HEK293T (cell line): ENCODE measurements around the gene HOXD1.

Source experiments
- CTCF ChIA-PET: fragments of 350-600 bp; formaldehyde crosslinking; extraction: SDS; loops from one replicate; lab custom pipeline; 2021; ENCODE audit warnings: antibody characterized with exemption, inconsistent platforms; lab: Yijun Ruan, JAX
- POLR2A ChIA-PET: fragments of 350-600 bp; formaldehyde crosslinking; extraction: SDS; loops from one replicate; lab custom pipeline; 2020; ENCODE audit warnings: antibody characterized with exemption, inconsistent platforms; lab: Yijun Ruan, JAX
- DNase-seq: peaks from one replicate; pipeline ENCODE4 v3.0.0; 2012; ENCODE audit warnings: mixed read lengths; ENCODE audit errors: extremely low spot score
- ARNT ChIP-seq: fragments of 450-650 bp; IDR thresholded peaks from 2 replicates; pipeline ENCODE4 v1.6.1; 2017; ENCODE audit warnings: mild to moderate bottlenecking
- BHLHE40 ChIP-seq: fragments of 450-650 bp; IDR thresholded peaks from 2 replicates; pipeline ENCODE4 v1.6.1; 2016; ENCODE audit warnings: mild to moderate bottlenecking, moderate library complexity, borderline replicate concordance
- CTBP1 ChIP-seq: fragments of 450-650 bp; IDR thresholded peaks from 2 replicates; pipeline ENCODE4 v1.6.1; 2016; ENCODE audit warnings: borderline replicate concordance
- ELF4 ChIP-seq: fragments of 450-650 bp; IDR thresholded peaks from 2 replicates; pipeline ENCODE4 v1.6.1; 2017; ENCODE audit warnings: antibody characterized with exemption
- FOXA1 ChIP-seq: fragments of 450-650 bp; IDR thresholded peaks from 2 replicates; pipeline ENCODE4 v1.6.1; 2016; ENCODE audit warnings: mild to moderate bottlenecking
- FOXK2 ChIP-seq: fragments of 450-650 bp; IDR thresholded peaks from 2 replicates; pipeline ENCODE4 v1.6.1; 2016; ENCODE audit warnings: mild to moderate bottlenecking
- FOXM1 ChIP-seq: fragments of 450-650 bp; IDR thresholded peaks from 2 replicates; pipeline ENCODE4 v1.6.1; 2017; ENCODE audit warnings: mild to moderate bottlenecking, borderline replicate concordance
- HDGF ChIP-seq: fragments of 450-650 bp; IDR thresholded peaks from 2 replicates; pipeline ENCODE4 v1.6.1; 2017; ENCODE audit warnings: antibody characterized with exemption, borderline replicate concordance
- L3MBTL2 ChIP-seq: fragments of 450-650 bp; conservative IDR thresholded peaks from 2 replicates; pipeline ENCODE4 v1.6.1; 2016; ENCODE audit warnings: mild to moderate bottlenecking
- LEF1 ChIP-seq: fragments of 450-650 bp; IDR thresholded peaks from 2 replicates; pipeline ENCODE4 v1.6.1; 2017; ENCODE audit warnings: mild to moderate bottlenecking, borderline replicate concordance
- NFRKB ChIP-seq: fragments of 450-650 bp; IDR thresholded peaks from 2 replicates; pipeline ENCODE4 v1.6.1; 2016; ENCODE audit warnings: mild to moderate bottlenecking, moderate library complexity
- SP1 ChIP-seq: fragments of 450-650 bp; IDR thresholded peaks from 2 replicates; pipeline ENCODE4 v1.6.1; 2017
- SUZ12 ChIP-seq: fragments of 450-650 bp; IDR thresholded peaks from 2 replicates; pipeline ENCODE4 v1.6.1; 2016; ENCODE audit warnings: mild to moderate bottlenecking
- TARDBP ChIP-seq: fragments of 450-650 bp; IDR thresholded peaks from 2 replicates; pipeline ENCODE4 v1.6.1; 2016
- ZNF384 ChIP-seq: fragments of 450-650 bp; IDR thresholded peaks from 2 replicates; pipeline ENCODE4 v1.6.1; 2016
- TF ChIP-seq, protein P1 (sequence below): fragments of 450-650 bp; IDR thresholded peaks from 2 replicates; pipeline ENCODE4 v1.6.1; 2016

The HOXD1 gene

DNA sequence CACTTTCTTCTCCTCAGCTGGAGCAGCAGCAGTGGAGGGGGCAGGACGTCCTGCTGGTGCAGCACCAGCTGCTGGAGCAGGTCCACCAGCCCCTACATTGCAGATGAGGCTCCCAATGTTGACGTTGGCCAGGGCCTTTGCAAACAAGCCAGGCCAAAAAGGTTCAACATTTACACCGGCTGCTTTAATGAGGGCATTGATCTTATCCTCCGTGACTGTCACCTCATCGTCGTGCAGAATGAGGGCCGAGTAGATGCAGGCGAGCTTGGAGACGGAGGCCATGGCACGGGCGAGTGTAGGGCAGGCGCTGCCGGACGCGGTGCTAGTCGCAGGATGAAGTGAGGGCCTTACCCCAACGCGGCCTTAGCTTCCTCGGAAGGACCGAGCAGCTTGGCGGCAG lies 12.5 kb downstream of the HOXD1 start:
- ChIA-PET POLR2A (no interaction called here), CTCF (no interaction called here)
- TF ChIP-seq SUZ12 (no peak), FOXK2 (no peak), ZNF384 (no peak), L3MBTL2 (no peak), ELF4 (no peak), LEF1 (no peak), HDGF (no peak), BHLHE40 (no peak), SP1 (no peak), FOXA1 (no peak), CTBP1 (no peak), FOXM1 (no peak)
- TF ChIP-seq, protein P1, sequence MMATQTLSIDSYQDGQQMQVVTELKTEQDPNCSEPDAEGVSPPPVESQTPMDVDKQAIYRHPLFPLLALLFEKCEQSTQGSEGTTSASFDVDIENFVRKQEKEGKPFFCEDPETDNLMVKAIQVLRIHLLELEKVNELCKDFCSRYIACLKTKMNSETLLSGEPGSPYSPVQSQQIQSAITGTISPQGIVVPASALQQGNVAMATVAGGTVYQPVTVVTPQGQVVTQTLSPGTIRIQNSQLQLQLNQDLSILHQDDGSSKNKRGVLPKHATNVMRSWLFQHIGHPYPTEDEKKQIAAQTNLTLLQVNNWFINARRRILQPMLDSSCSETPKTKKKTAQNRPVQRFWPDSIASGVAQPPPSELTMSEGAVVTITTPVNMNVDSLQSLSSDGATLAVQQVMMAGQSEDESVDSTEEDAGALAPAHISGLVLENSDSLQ, result no peak
- no peak for DNase-seq

DNA sequence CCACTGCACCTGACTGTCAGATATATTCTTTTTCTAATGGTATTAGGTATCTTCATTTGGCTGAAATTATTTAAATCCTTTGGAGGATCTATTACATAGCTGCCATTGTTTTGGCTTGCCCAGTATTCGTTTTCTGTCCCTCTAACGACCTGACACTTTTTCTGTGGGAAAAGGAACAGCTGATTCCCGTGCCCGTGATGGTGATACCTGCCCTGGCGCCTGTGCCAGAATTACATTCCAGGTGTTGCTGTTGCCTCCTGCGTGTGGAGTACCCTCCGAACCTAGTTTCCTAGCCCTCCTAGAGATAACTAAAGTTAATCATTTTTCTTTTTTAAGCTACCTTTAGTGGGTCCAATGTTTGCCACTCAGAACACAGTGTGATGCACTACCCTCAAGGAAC lies 14.0 kb downstream of the HOXD1 start:
- TF ChIP-seq ELF4 (no peak), FOXA1 (no peak), FOXM1 (no peak), FOXK2 (no peak), CTBP1 (no peak), NFRKB (no peak), LEF1 (no peak), ARNT (no peak), BHLHE40 (no peak), L3MBTL2 (no peak)
- no peak for DNase-seq
- CTCF ChIA-PET, result no interaction called here
- POLR2A ChIA-PET, result no interaction called here

DNA sequence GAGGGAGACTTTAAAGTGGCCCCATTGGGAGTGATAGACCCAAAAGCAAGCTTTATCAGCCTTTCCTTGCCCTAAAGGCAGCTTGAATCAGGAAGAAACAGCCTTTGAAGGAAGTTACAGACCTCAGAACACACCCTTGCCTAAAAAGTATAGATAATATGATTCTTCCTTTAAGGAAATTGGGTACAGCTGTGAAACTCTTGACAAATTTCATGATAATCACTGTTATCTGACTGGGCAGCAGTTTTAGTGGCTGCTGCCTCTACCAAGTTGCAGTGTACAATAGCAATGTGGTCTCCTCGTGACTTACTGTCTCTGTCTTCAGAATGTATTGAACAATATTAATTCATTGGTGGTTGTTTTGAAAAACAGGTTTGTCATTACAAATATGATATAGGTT lies 16.7 kb downstream of the HOXD1 start:
- ChIA-PET POLR2A (no interaction called here), CTCF (no interaction called here)
- DNase-seq, result no peak
- TF ChIP-seq ELF4 (no peak), BHLHE40 (no peak), SUZ12 (no peak), HDGF (no peak), L3MBTL2 (no peak), SP1 (no peak), FOXK2 (no peak), CTBP1 (no peak), FOXM1 (no peak), LEF1 (no peak)
- TF ChIP-seq, protein P1, result no peak

DNA sequence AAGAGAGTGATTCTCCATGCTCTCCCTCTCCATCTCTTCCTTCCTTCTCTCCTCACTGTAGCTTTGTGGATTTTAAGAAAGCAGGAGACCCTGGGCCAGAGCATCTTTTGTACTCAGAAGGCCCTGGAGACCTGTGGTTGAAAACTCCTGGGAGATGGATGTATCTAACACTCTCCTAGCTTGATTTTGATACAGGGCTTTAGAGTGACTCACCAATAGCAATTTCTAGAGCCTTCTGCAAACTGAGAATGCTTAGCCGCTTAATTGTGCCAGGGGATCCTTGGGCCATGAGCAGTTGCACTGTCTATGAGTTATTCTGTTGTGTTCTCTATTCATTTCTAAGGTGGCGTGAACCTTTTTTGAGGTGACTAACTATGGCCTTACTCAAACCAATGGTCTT lies 17.7 kb downstream of the HOXD1 start:
- TF ChIP-seq CTBP1 (no peak), ARNT (no peak), SUZ12 (no peak)
- no peak for DNase-seq
- ChIA-PET POLR2A (no interaction called here), CTCF (no interaction called here)

DNA sequence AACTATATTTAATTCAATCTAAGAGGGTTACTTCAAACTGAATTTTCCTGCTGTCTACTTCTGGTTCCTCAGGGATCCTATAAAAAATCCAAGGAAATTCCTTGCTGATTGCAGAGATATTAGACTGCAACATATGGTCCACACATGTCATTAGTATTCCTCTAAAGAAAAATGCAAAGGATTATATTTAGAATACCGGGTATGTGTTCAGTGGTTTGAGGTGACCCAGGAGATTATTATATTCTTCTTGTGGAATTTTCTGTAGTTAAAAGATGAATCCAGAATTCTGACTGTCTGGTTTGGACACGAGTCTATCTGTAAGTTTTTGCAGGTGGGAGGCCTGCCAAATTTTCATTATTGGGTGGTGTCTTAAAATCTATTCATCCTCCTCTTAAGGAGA lies 18.2 kb downstream of the HOXD1 start:
- DNase-seq, result no peak
- ChIA-PET CTCF (no interaction called here), POLR2A (no interaction called here)
- TF ChIP-seq L3MBTL2 (no peak), HDGF (no peak), CTBP1 (no peak), NFRKB (no peak), LEF1 (no peak), SP1 (no peak), TARDBP (no peak), ZNF384 (no peak), FOXK2 (no peak)
- TF ChIP-seq, protein P1, result no peak

DNA sequence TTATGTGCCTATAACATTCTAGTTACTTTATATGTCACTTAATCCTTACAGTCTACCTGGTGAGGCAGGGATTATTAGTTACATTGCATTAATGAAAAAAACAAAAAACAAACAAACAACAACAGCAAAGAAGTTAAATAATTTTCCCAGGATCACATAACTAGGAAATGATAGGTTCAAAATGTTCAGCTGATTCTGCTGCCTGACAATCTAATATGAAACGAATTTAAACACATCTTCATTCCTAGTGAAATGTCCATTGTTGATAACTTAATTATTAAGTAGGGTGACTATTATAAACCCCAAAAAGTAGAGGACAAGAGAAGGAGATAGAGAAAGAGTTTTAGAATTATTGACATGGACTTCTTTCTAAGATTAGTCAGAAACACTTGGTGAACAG lies 22.6 kb downstream of the HOXD1 start:
- ChIA-PET CTCF (interaction anchor here (0.7 kb wide), 1 partner anchor 10 kb away, joined by 3 read pairs; no protein-coding TSS in a partner anchor), POLR2A (no interaction called here)
- TF ChIP-seq ELF4, result no peak
- no peak for TF ChIP-seq FOXK2
- no peak for TF ChIP-seq LEF1
- TF ChIP-seq SUZ12, result no peak
- TF ChIP-seq BHLHE40, result no peak
- TF ChIP-seq FOXM1, result no peak
- TF ChIP-seq L3MBTL2, result no peak
- no peak for TF ChIP-seq ZNF384
- TF ChIP-seq, protein P1, result no peak
- DNase-seq, result no peak
